Epithelial cell of esophagus (primary cell): ENCODE data around the gene GAS2L2.

Experiments
- DNase-seq: peaks from one replicate; pipeline ENCODE4 v3.0.0; 2010; ENCODE audit warnings: low read depth
- H3K4me3 ChIP-seq: 2 replicates; pipeline ENCODE4 v1.5.1; 2011; ENCODE audit warnings: mild to moderate bottlenecking, low read length, control low read depth
- TF ChIP-seq, protein P1 (sequence below): IDR thresholded peaks from 2 replicates; pipeline ENCODE4 v1.5.1; 2011; ENCODE audit warnings: low read depth, mild to moderate bottlenecking, low read length, control low read depth, inconsistent platforms; ENCODE audit not compliant: insufficient read depth; ENCODE audit errors: missing control alignments

GAS2L2 gene

GRCh38 chr17:35795007-35795870, 42.2 kb upstream of the GAS2L2 start, which contains the start of gene MMP28:
TSS of gene MMP28 (minus strand) at chr17:35795641. CDS start at chr17:35795377, 264 bp downstream.
- H3K4me3 ChIP-seq, result peak within 1 kb of the TSS; percentile 73
- TF ChIP-seq, protein P1, sequence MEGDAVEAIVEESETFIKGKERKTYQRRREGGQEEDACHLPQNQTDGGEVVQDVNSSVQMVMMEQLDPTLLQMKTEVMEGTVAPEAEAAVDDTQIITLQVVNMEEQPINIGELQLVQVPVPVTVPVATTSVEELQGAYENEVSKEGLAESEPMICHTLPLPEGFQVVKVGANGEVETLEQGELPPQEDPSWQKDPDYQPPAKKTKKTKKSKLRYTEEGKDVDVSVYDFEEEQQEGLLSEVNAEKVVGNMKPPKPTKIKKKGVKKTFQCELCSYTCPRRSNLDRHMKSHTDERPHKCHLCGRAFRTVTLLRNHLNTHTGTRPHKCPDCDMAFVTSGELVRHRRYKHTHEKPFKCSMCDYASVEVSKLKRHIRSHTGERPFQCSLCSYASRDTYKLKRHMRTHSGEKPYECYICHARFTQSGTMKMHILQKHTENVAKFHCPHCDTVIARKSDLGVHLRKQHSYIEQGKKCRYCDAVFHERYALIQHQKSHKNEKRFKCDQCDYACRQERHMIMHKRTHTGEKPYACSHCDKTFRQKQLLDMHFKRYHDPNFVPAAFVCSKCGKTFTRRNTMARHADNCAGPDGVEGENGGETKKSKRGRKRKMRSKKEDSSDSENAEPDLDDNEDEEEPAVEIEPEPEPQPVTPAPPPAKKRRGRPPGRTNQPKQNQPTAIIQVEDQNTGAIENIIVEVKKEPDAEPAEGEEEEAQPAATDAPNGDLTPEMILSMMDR, result no peak
- peak; percentile 70 for DNase-seq

DNA sequence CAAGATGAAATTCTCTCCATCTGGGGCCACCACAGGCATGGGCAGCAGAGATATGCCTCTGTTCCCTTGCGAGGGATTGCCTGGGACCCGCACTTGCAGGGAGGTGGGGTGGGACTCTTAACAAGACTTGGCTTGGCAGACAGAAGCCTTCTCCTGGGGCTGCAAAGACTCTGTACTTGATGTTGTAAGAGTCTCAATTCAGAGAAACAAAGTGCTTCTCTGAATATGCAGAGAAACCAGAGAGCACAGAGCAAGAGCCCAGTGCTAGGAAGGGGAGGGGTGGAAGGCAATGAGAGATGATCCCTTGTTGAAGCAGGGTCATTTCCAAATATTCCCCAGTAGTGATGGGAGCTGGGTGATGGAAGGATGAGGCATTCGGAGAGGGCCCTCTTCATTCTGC, 40.2 kb upstream of the GAS2L2 start:
- peak overlapping the region; percentile 73 for H3K4me3 ChIP-seq
- TF ChIP-seq, protein P1, result no peak
- no peak for DNase-seq

DNA sequence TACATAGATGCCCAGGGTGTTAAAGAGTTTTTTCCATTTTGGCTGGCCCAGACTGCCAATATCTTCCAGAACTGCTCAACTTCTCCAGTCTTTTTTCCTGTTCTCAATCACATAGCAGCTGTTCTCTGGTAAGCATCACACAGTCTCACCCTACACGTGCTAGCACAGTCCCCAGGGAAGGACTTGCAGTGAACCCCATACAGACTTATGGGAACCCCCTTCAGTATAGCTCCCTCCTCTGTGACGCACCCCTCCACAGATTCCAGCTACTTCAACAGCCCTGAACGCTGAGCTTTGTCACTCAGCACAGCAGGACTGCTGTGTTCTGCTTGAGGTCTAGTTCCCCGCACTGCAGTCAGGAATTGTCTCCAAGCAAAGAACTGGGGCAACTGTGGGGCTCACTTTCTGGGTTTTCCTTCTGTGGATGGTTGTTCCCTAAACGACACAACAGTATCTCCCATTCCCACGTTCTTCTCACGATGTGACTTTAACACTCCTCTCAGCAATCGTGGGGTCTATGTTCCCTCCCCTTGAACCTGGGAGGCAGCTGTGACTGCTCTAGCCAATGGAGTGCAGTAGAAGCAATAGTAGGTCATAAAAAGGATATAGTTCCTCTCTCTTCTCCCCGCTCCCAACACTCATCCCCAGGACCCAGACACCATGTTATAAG, 38.8 kb upstream of the GAS2L2 start:
- DNase-seq, result no peak
- TF ChIP-seq, protein P1, result no peak
- no peak overlapping the region for H3K4me3 ChIP-seq

GRCh38 chr17:35790841-35791240, 37.8 kb upstream of the GAS2L2 start:
- no peak overlapping the region for H3K4me3 ChIP-seq
- DNase-seq, result peak; percentile 70
- TF ChIP-seq, protein P1, result no peak

GRCh38 chr17:35788477-35789368, 35.7 kb upstream of the GAS2L2 start:
- H3K4me3 ChIP-seq, result no peak overlapping the region
- TF ChIP-seq, protein P1, result no peak
- peak; percentile 97 for DNase-seq

- DNase-seq, result no peak
- H3K4me3 ChIP-seq, result no peak overlapping the region
- TF ChIP-seq, protein P1, result no peak
Measured at GRCh38 chr17:35786941-35787432, 33.9 kb upstream of the GAS2L2 start.
